ENCODE measurements around the gene FOXP1.

- no peak for TF ChIP-seq CTCF (IDR thresholded peaks at IDR 0.05; ENCODE audit: low read length)
- TF ChIP-seq EZH2 (IDR thresholded peaks at IDR 0.05; ENCODE audit: borderline replicate concordance, low read length) = no peak
Measured at GRCh38 chr3:71121429-71122167, 461.9 kb downstream of the FOXP1 start.
